Naive thymus-derived CD8-positive, alpha-beta T cell (primary cell): ENCODE measurements around the gene UNC13A. TPM values are rescaled to one million over a fixed set of nuclear protein-coding genes. Genes with fewer than 3 reads are reported as not detected.

Experiments used
- ATAC-seq, 2 donors: fragments of 150-1000 bp; cut with Tn5 transposase in 1 of 2; sonication (Bioruptor Pico), chemical (Tn5 transposase) in 1 of 2; 1 replicate in 1 of 2; 2 replicates in 1 of 2; pipeline ENCODE4 v1.10.0; 2021; ENCODE audit warnings: mild to moderate bottlenecking in 2 of 2, moderate library complexity in 2 of 2
- POLR2A ChIA-PET: fragments of 350-600 bp; sonication (Branson Sonifier 250); formaldehyde crosslinking; loops from one replicate; lab custom pipeline; 2021; ENCODE audit warnings: antibody characterized with exemption; lab: Charles Lee
- DNase-seq, 10 donors: peaks; one replicate each; pipeline versions ENCODE4 v3.0.0 to v3.0.0-alpha.2; 2020 to 2022
- H3K27ac Mint-ChIP-seq, 10 donors: one replicate each; pipeline ENCODE4 v1.8.0; 2020 to 2022; ENCODE audit warnings: mild to moderate bottlenecking in 10 of 10, mixed read lengths in 10 of 10, moderate library complexity in 4 of 10, inconsistent platforms in 1 of 10
- H3K27me3 Mint-ChIP-seq, 5 donors: one replicate each; pipeline ENCODE4 v1.8.0; 2021 to 2022; ENCODE audit warnings: mixed read lengths in 5 of 5
- H3K36me3 Mint-ChIP-seq, 3 donors: one replicate each; pipeline ENCODE4 v1.8.0; 2020 to 2022; ENCODE audit warnings: mixed read lengths in 3 of 3, mild to moderate bottlenecking in 2 of 3, inconsistent platforms in 1 of 3
- H3K4me1 Mint-ChIP-seq, 4 donors: one replicate each; pipeline ENCODE4 v1.8.0; 2021 to 2022; ENCODE audit warnings: mixed read lengths in 4 of 4
- H3K4me3 Mint-ChIP-seq, 10 donors: one replicate each; pipeline ENCODE4 v1.8.0; 2020 to 2022; ENCODE audit warnings: mild to moderate bottlenecking in 10 of 10, mixed read lengths in 10 of 10, moderate library complexity in 6 of 10, inconsistent platforms in 1 of 10
- H3K9me3 Mint-ChIP-seq, 9 donors: one replicate each; pipeline ENCODE4 v1.8.0; 2020 to 2022; ENCODE audit warnings: mixed read lengths in 9 of 9, mild to moderate bottlenecking in 3 of 9, inconsistent platforms in 1 of 9, moderate library complexity in 1 of 9
- polyA plus RNA-seq, 3 donors: library from polyadenylated mRNA; unstranded; fragments of 300-500 nt; fragmentation: Illumina TruSeq; gene quantifications; one replicate each; pipeline ENCODE4 v1.2.3, GENCODE V29; 2021
- total RNA-seq, 8 experiments: library from RNA in 2 of 8; stranded (reverse) in 2 of 8; gene quantifications; one replicate each; pipeline ENCODE4 v1.2.3 and lab custom pipeline; 2021 to 2026

The UNC13A gene
- total and polyA plus RNA-seq, 5 experiments from 2014 or later: 0.01 to 0.10 (median 0.04) TPM; not detected in 1

GRCh38 chr19:17633700-17634099 is 54.5 kb downstream of the UNC13A start:
- H3K4me3 Mint-ChIP-seq: no peak overlapping the region
- no peaks in the 10 kb centered on the region for H3K36me3 Mint-ChIP-seq
- no peaks in the 10 kb centered on the region for H3K4me1 Mint-ChIP-seq
- peaks cover 0 to 8% (median 5%) of the 10 kb centered on the region in 5 donors for H3K27me3 Mint-ChIP-seq
- no peaks in the 10 kb centered on the region for H3K9me3 Mint-ChIP-seq
- ATAC-seq (no peak), DNase-seq (no peak)
- H3K27ac Mint-ChIP-seq: no peak overlapping the region
- POLR2A ChIA-PET: interaction anchor here (0.6 kb wide), 1 partner anchor 30 kb away, joined by 3 read pairs; no protein-coding TSS in a partner anchor

DNA sequence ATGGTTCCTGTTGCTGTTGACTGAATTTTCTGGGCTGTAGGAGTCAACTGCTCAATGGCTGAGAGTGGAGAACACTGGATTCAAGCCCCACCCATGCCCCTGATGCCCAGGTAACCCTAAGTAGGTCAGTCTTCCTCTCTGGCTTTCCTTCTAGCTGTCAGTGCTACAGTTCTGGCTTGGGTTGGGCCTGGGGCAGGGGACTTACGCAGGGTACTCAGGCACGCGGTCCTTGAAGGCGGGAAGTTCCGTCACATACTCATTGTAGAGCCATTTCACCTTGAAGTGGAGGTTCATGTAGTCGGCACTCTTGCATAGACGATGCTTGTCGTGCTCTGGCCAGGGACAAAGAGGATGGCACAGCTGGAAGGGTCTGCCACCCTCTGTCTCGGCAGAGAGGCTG is 55.6 kb downstream of the UNC13A start:
- POLR2A ChIA-PET: no interaction called here
- no peak for DNase-seq
- ATAC-seq: no peak
- H3K4me1 Mint-ChIP-seq: no peaks in the 10 kb centered on the region
- no peaks in the 10 kb centered on the region for H3K9me3 Mint-ChIP-seq
- no peaks in the 10 kb centered on the region for H3K36me3 Mint-ChIP-seq
- H3K4me3 Mint-ChIP-seq: no peak overlapping the region
- H3K27ac Mint-ChIP-seq: no peak overlapping the region
- H3K27me3 Mint-ChIP-seq: peaks cover 0 to 8% (median 5%) of the 10 kb centered on the region in 5 donors

DNA sequence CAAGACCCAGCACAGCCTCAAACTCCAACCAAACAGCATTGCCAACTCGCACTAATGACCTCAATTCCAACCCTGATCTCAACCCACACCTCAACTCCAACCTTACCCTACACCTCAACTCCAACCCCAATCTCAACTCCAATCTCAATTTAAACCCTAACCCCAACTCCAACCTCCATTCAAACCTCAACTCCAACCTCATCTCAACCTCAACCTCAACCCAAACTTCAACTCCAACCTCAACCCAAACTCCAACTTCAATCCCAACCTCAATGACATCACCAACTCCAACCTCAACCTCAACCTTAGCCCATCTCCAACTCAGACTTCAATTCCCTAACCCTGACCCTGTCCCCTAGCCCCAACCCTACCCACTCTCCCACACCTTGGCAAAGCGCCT is 58.4 kb downstream of the UNC13A start:
- Mint-ChIP-seq H3K4me3 (no peak overlapping the region), H3K36me3 (no peaks in the 10 kb centered on the region), H3K27ac (no peak overlapping the region), H3K4me1 (no peaks in the 10 kb centered on the region), H3K9me3 (no peaks in the 10 kb centered on the region), H3K27me3 (peaks cover 1 to 18% (median 13%) of the 10 kb centered on the region in 5 donors)
- DNase-seq (no peak), ATAC-seq (no peak)
- POLR2A ChIA-PET: no interaction called here

GRCh38 chr19:17627921-17628320 is 60.2 kb downstream of the UNC13A start:
- DNase-seq (no peak), ATAC-seq (no peak)
- Mint-ChIP-seq H3K27ac (no peak overlapping the region), H3K36me3 (no peaks in the 10 kb centered on the region), H3K27me3 (peaks cover 1 to 21% (median 11%) of the 10 kb centered on the region in 5 donors), H3K9me3 (peaks cover 0 to 2% (median 0%) of the 10 kb centered on the region in 9 donors), H3K4me3 (no peak overlapping the region), H3K4me1 (no peaks in the 10 kb centered on the region)
- POLR2A ChIA-PET: no interaction called here

DNA sequence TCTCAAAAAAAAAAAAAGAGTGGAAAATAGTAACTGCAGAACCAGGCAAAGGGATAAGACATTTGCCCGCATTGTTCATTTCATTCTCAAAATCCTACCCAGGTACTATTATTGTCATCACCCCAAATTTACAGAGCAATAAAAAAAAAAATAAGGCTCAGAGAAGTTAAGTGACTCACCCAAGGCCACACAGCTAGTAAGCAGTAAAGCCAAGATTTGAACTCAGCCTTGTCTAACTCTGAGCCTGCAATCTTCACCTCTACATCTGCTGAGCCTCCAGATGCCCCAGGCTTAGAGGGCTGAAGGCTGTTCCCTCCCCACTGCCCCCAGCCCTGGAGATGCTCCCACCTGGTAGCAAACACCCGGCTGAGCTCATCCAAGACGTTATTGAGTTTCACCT is 61.0 kb downstream of the UNC13A start:
- ATAC-seq (no peak), DNase-seq (no peak)
- peaks cover 1 to 21% (median 11%) of the 10 kb centered on the region in 5 donors for H3K27me3 Mint-ChIP-seq
- POLR2A ChIA-PET: interaction anchor here (0.7 kb wide), 1 partner anchor 83 kb away, joined by 3 read pairs; no protein-coding TSS in a partner anchor
- peaks cover 0 to 5% (median 3%) of the 10 kb centered on the region in 4 donors for H3K4me1 Mint-ChIP-seq
- no peaks in the 10 kb centered on the region for H3K36me3 Mint-ChIP-seq
- no peak overlapping the region for H3K4me3 Mint-ChIP-seq
- no peak overlapping the region for H3K27ac Mint-ChIP-seq
- peaks cover 0 to 4% (median 0%) of the 10 kb centered on the region in 9 donors for H3K9me3 Mint-ChIP-seq

GRCh38 chr19:17626456-17627015 is 61.6 kb downstream of the UNC13A start:
- DNase-seq (no peak), ATAC-seq (no peak)
- H3K27ac Mint-ChIP-seq: no peak overlapping the region
- POLR2A ChIA-PET: no interaction called here
- peaks cover 0 to 6% (median 3%) of the 10 kb centered on the region in 4 donors for H3K4me1 Mint-ChIP-seq
- H3K4me3 Mint-ChIP-seq: no peak overlapping the region
- peaks cover 1 to 21% (median 11%) of the 10 kb centered on the region in 5 donors for H3K27me3 Mint-ChIP-seq
- peaks cover 0 to 5% (median 0%) of the 10 kb centered on the region in 3 donors for H3K36me3 Mint-ChIP-seq
- peaks cover 0 to 8% (median 5%) of the 10 kb centered on the region in 9 donors for H3K9me3 Mint-ChIP-seq

GRCh38 chr19:17625980-17626379 is 62.2 kb downstream of the UNC13A start:
- DNase-seq (no peak), ATAC-seq (no peak)
- Mint-ChIP-seq H3K27me3 (peaks cover 1 to 23% (median 15%) of the 10 kb centered on the region in 5 donors), H3K4me3 (no peak overlapping the region), H3K9me3 (peaks cover 0 to 13% (median 8%) of the 10 kb centered on the region in 9 donors), H3K4me1 (peaks cover 0 to 6% (median 3%) of the 10 kb centered on the region in 4 donors), H3K36me3 (peaks cover 0 to 5% (median 0%) of the 10 kb centered on the region in 3 donors), H3K27ac (no peak overlapping the region)
- POLR2A ChIA-PET: no interaction called here

GRCh38 chr19:17625043-17625442 is 63.1 kb downstream of the UNC13A start:
- peaks cover 1 to 24% (median 17%) of the 10 kb centered on the region in 5 donors for H3K27me3 Mint-ChIP-seq
- peaks cover 0 to 13% (median 8%) of the 10 kb centered on the region in 9 donors for H3K9me3 Mint-ChIP-seq
- peaks cover 0 to 6% (median 3%) of the 10 kb centered on the region in 4 donors for H3K4me1 Mint-ChIP-seq
- DNase-seq (no peak), ATAC-seq (no peak)
- H3K4me3 Mint-ChIP-seq: no peak overlapping the region
- POLR2A ChIA-PET: no interaction called here
- no peak overlapping the region for H3K27ac Mint-ChIP-seq
- peaks cover 0 to 5% (median 0%) of the 10 kb centered on the region in 3 donors for H3K36me3 Mint-ChIP-seq

GRCh38 chr19:17624314-17624991 is 63.7 kb downstream of the UNC13A start:
- ATAC-seq: no peak
- H3K27ac Mint-ChIP-seq: no peak overlapping the region

GRCh38 chr19:17623224-17623935 is 64.8 kb downstream of the UNC13A start:
- Mint-ChIP-seq H3K27me3 (peaks cover 1 to 31% (median 28%) of the 10 kb centered on the region in 5 donors), H3K27ac (no peak overlapping the region), H3K36me3 (peaks cover 0 to 5% (median 0%) of the 10 kb centered on the region in 3 donors), H3K9me3 (peaks cover 0 to 13% (median 8%) of the 10 kb centered on the region in 9 donors), H3K4me3 (no peak overlapping the region), H3K4me1 (peaks cover 0 to 6% (median 3%) of the 10 kb centered on the region in 4 donors)
- DNase-seq (no peak), ATAC-seq (no peak)
- POLR2A ChIA-PET: no interaction called here

More at GRCh38 chr19:17624314-17624991, 63.7 kb downstream of the UNC13A start:
- Mint-ChIP-seq H3K36me3 (peaks cover 0 to 5% (median 0%) of the 10 kb centered on the region in 3 donors), H3K4me3 (no peak overlapping the region), H3K9me3 (peaks cover 0 to 13% (median 8%) of the 10 kb centered on the region in 9 donors), H3K4me1 (peaks cover 0 to 6% (median 3%) of the 10 kb centered on the region in 4 donors), H3K27me3 (peaks cover 1 to 24% (median 21%) of the 10 kb centered on the region in 5 donors)
- no peak for DNase-seq
- POLR2A ChIA-PET: no interaction called here

- ATAC-seq (no peak), DNase-seq (no peak)
- Mint-ChIP-seq H3K9me3 (peaks cover 0 to 13% (median 8%) of the 10 kb centered on the region in 9 donors), H3K4me3 (no peak overlapping the region), H3K27ac (no peak overlapping the region), H3K4me1 (peaks cover 6 to 15% (median 10%) of the 10 kb centered on the region in 4 donors), H3K27me3 (peaks cover 13 to 49% (median 42%) of the 10 kb centered on the region in 5 donors), H3K36me3 (peaks cover 0 to 5% (median 0%) of the 10 kb centered on the region in 3 donors)
- POLR2A ChIA-PET: no interaction called here
Measured at GRCh38 chr19:17620696-17621095, 67.5 kb downstream of the UNC13A start.

- DNase-seq (no peak), ATAC-seq (no peak)
- Mint-ChIP-seq H3K4me3 (no peak overlapping the region), H3K4me1 (peaks cover 6 to 15% (median 10%) of the 10 kb centered on the region in 4 donors), H3K9me3 (peaks cover 0 to 13% (median 8%) of the 10 kb centered on the region in 9 donors), H3K27ac (no peak overlapping the region), H3K27me3 (peaks cover 13 to 56% (median 33%) of the 10 kb centered on the region in 5 donors), H3K36me3 (peaks cover 0 to 5% (median 0%) of the 10 kb centered on the region in 3 donors)
- POLR2A ChIA-PET: no interaction called here
Measured at GRCh38 chr19:17618936-17619335, 69.2 kb downstream of the UNC13A start.
